Nucleus accumbens (tissue), 56 donors: Measurements from ENCODE around the gene NCOR1.

Source experiments
- DNase-seq, 56 donors: peaks; one replicate each; lab custom pipeline; 2025; lab: John Stamatoyannopoulos, UW

NCOR1 gene

DNA sequence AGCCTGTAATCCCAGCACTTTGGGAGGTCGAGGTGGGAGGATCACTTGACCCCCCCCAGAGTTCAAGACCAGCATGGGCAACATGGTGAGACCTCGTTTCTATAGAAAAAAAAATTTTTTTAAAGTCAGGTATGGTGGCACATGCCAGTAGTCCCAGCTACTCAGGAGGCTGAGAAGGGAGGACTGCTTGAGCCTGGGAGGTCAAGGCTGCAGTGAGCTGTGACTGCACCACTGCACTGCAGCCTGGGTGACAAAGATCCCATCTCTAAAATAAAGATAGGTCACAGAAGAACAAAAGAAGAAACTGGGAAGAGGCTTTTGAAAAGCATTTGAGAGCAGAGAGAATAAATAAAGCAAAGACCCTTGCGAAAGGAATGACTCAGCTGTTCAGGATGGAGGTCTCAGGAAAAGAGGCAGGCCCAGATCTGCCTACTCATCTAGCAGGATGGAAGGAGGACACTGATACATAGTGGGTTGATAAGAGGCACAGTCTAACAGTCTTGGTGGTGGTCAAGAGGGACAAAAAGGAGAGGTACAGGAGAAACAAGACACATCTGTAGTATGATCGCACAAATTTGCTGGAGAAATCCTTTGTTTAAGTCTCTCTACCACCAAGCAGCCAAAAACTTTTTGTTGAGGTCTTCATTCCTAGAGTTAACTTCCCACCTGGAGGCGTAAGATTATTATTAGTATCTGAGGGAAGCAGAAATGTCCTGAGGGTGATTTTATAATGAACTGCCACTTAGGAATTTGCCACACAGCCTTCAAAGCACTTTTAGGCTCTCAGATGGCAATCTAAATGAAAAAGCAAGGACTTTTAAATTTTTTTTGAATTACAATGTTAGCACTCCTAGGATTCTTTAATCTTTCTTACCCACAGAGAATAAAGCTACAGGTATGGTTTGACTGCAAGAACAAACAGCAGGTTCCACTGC, 233.4 kb downstream of the NCOR1 start:
- DNase-seq = no peak

DNA sequence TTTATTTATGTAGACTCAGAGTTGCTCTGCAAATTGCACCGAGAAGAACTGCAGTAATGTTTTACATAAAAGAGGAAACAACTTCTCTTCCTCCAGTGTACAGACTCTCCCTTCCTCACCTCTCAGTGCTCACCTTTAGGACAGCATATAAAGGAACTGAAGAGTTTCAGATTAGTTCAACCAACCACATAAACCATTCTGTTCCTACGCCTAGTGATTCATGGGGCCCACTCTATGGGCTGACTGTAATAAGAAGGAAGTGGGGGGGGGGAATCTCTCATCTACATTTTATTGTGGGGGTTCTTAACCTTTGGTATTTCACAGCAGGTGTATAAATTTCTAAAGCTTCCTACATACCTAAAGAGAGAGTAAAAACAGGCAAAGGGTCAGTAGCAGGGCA, 234.1 kb downstream of the NCOR1 start:
- no peak for DNase-seq
